ENCODE measurements around the gene HPCAL4. TPM values are rescaled to one million over a fixed set of nuclear protein-coding genes. Genes with fewer than 3 reads are reported as not detected.

Gene HPCAL4
- total and polyA plus RNA-seq, 9 of the 15 experiments (the other 6 are each of a cell fraction or from before 2014, with no cell fraction given): 0.01 to 0.04 (median 0.04) TPM; not detected in 4

DNA sequence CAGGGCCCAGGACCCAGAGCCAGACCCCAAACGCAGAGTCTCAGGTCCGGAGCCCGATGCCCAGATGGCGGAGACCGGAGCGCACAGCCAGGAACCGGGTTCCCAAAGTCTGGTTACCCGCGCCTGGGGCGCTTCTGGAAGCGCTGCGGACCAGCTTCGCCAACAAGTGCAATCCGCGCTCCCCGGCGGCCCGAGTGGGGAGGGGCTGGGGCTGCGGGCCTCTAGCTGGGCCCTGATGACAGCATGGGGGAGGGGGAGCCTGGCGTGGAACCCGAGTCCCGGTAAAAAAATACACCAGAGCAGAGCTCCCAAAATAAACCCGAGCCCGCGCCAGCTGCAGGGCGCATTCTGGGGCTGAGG lies 19.8 kb downstream of the HPCAL4 start:
- Histone ChIP-seq H3K4me1 (replicated peaks in 1 of 2; ENCODE audit: control insufficient read depth in 2 of 2, insufficient read depth in 2 of 2, low read length in 2 of 2) (peaks cover under 1 to 18% of the 10 kb centered on the region in 2 experiments; a peak in 3 of 5 replicates), H3K9me1 (ENCODE audit: control insufficient read depth, insufficient read depth, low read length) (no peaks in the 10 kb centered on the region), H3K4me3 (peak overlapping the region; percentile 12; the same call in 1 of the 2 replicates), H3K4me2 (ENCODE audit: insufficient read depth, low read length) (no peak overlapping the region), H4K20me1 (replicated peaks; ENCODE audit: control insufficient read depth, insufficient read depth, low read length) (0 out of 2 replicates have a peak, but pooled peaks cover 6% of the 10 kb centered on the region), H3K9me3 (replicated peaks; ENCODE audit: control insufficient read depth, insufficient read depth, low read depth, low read length) (no peaks in the 10 kb centered on the region), H3K9ac (ENCODE audit: insufficient read depth in 1 of 2, low read depth in 2 of 2, low read length in 2 of 2) (peak overlapping the region in 1 of 2 experiments; percentile 84; a peak in 1 of 4 replicates), H3K79me2 (ENCODE audit: control insufficient read depth, insufficient read depth, low read length) (no peaks in the 10 kb centered on the region), H3K36me3 (ENCODE audit: control insufficient read depth, insufficient read depth, low read length) (no peaks in the 10 kb centered on the region), H3K27me3 (ENCODE audit: control insufficient read depth in 2 of 2, insufficient read depth in 2 of 2, low read length in 2 of 2) (peaks cover 24 to 47% of the 10 kb centered on the region in 2 experiments; a peak in 3 of 5 replicates), H3K27ac (ENCODE audit: extremely low read depth, low read depth, low read length) (no peak overlapping the region), H2AFZ (ENCODE audit: low read depth, low read length) (no peak overlapping the region)
- ATAC-seq: no peak
- intact Hi-C loops (cut with micrococcal nuclease) (loop anchor here (5.0 kb wide), 1 partner anchor 51 kb away; no protein-coding TSS in a partner anchor), in situ Hi-C loops (cut with MboI) (no loop called here)
- WGBS (ENCODE audit: insufficient coverage, low coverage, missing lambda C conversion rate): 29% methylated on average over 25 of the region's 26 CpGs
- BruUV-seq (replicated peaks): no TSS peak
- no peak for FAIRE-seq
- ChIA-PET POLR2A (interaction anchor here (0.8 to 1.3 kb wide), 5 partner anchors 10 to 75 kb away, joined by 3 to 5 read pairs (median 4); no protein-coding TSS in a partner anchor), CTCF (ENCODE audit: low intra/inter-chr PET ratio) (interaction anchor here (0.6 to 2.7 kb wide), 2 partner anchors 13 to 49 kb away, joined by 4 to 24 read pairs; no protein-coding TSS in a partner anchor)
- peak in 2 of 4 experiments; percentile 29 to 30 for DNase-seq (ENCODE audit: extremely low read depth in 1 of 4, low spot score in 3 of 4)
- no peak for TF ChIP-seq ZBTB7A (IDR thresholded peaks at IDR 0.05; ENCODE audit: borderline replicate concordance, control insufficient read depth, low read depth, low read length)
- TF ChIP-seq, protein P1, sequence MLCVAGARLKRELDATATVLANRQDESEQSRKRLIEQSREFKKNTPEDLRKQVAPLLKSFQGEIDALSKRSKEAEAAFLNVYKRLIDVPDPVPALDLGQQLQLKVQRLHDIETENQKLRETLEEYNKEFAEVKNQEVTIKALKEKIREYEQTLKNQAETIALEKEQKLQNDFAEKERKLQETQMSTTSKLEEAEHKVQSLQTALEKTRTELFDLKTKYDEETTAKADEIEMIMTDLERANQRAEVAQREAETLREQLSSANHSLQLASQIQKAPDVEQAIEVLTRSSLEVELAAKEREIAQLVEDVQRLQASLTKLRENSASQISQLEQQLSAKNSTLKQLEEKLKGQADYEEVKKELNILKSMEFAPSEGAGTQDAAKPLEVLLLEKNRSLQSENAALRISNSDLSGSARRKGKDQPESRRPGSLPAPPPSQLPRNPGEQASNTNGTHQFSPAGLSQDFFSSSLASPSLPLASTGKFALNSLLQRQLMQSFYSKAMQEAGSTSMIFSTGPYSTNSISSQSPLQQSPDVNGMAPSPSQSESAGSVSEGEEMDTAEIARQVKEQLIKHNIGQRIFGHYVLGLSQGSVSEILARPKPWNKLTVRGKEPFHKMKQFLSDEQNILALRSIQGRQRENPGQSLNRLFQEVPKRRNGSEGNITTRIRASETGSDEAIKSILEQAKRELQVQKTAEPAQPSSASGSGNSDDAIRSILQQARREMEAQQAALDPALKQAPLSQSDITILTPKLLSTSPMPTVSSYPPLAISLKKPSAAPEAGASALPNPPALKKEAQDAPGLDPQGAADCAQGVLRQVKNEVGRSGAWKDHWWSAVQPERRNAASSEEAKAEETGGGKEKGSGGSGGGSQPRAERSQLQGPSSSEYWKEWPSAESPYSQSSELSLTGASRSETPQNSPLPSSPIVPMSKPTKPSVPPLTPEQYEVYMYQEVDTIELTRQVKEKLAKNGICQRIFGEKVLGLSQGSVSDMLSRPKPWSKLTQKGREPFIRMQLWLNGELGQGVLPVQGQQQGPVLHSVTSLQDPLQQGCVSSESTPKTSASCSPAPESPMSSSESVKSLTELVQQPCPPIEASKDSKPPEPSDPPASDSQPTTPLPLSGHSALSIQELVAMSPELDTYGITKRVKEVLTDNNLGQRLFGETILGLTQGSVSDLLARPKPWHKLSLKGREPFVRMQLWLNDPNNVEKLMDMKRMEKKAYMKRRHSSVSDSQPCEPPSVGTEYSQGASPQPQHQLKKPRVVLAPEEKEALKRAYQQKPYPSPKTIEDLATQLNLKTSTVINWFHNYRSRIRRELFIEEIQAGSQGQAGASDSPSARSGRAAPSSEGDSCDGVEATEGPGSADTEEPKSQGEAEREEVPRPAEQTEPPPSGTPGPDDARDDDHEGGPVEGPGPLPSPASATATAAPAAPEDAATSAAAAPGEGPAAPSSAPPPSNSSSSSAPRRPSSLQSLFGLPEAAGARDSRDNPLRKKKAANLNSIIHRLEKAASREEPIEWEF (CRISPR knock-in tag; IDR thresholded peaks at IDR 0.05): no peak
- no peak for TF ChIP-seq ZKSCAN1 (IDR thresholded peaks at IDR 0.05; ENCODE audit: low read depth, low read length)
- no peak for TF ChIP-seq NR4A1 (CRISPR knock-in tag; IDR thresholded peaks at IDR 0.05)
- no peak for TF ChIP-seq NR4A1 (tag; IDR thresholded peaks at IDR 0.05)
- TF ChIP-seq HNRNPUL1 (IDR thresholded peaks at IDR 0.05; ENCODE audit: low read length): no peak
- no peak for TF ChIP-seq ZEB2 (IDR thresholded peaks at IDR 0.05)
- TF ChIP-seq, protein P2, sequence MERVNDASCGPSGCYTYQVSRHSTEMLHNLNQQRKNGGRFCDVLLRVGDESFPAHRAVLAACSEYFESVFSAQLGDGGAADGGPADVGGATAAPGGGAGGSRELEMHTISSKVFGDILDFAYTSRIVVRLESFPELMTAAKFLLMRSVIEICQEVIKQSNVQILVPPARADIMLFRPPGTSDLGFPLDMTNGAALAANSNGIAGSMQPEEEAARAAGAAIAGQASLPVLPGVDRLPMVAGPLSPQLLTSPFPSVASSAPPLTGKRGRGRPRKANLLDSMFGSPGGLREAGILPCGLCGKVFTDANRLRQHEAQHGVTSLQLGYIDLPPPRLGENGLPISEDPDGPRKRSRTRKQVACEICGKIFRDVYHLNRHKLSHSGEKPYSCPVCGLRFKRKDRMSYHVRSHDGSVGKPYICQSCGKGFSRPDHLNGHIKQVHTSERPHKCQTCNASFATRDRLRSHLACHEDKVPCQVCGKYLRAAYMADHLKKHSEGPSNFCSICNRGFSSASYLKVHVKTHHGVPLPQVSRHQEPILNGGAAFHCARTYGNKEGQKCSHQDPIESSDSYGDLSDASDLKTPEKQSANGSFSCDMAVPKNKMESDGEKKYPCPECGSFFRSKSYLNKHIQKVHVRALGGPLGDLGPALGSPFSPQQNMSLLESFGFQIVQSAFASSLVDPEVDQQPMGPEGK (CRISPR knock-in tag; IDR thresholded peaks at IDR 0.05; ENCODE audit: borderline replicate concordance): no peak
- TF ChIP-seq ZNF79 (CRISPR knock-in tag; IDR thresholded peaks at IDR 0.05; ENCODE audit: low read depth): no peak
- TF ChIP-seq, protein P3, sequence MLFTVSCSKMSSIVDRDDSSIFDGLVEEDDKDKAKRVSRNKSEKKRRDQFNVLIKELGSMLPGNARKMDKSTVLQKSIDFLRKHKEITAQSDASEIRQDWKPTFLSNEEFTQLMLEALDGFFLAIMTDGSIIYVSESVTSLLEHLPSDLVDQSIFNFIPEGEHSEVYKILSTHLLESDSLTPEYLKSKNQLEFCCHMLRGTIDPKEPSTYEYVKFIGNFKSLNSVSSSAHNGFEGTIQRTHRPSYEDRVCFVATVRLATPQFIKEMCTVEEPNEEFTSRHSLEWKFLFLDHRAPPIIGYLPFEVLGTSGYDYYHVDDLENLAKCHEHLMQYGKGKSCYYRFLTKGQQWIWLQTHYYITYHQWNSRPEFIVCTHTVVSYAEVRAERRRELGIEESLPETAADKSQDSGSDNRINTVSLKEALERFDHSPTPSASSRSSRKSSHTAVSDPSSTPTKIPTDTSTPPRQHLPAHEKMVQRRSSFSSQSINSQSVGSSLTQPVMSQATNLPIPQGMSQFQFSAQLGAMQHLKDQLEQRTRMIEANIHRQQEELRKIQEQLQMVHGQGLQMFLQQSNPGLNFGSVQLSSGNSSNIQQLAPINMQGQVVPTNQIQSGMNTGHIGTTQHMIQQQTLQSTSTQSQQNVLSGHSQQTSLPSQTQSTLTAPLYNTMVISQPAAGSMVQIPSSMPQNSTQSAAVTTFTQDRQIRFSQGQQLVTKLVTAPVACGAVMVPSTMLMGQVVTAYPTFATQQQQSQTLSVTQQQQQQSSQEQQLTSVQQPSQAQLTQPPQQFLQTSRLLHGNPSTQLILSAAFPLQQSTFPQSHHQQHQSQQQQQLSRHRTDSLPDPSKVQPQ (CRISPR knock-in tag; IDR thresholded peaks at IDR 0.05; ENCODE audit: borderline replicate concordance): no peak
